Activated naive CD4-positive, alpha-beta T cell (primary cell): ENCODE measurements around the gene CFLAR.

Experiments
- DNase-seq, 4 experiments: peaks; one replicate each; lab custom pipeline; 2025; lab: John Stamatoyannopoulos, UW

The CFLAR gene

GRCh38 chr2:201219328-201220096 is 103.5 kb downstream of the CFLAR start:
- DNase-seq = no peak

- DNase-seq = no peak
These were observed 104.2 kb downstream of the CFLAR start for GRCh38 chr2:201220102-201220570.

- no peak for DNase-seq
These were observed 107.4 kb downstream of the CFLAR start for GRCh38 chr2:201223089-201224073.
